ENCODE results near the gene SLC44A4.
A peak's percentile ranks its signal among the peaks of the same experiment; 100 is the strongest.
"Not testable (repeated sequence)": the region's sequence is repeated elsewhere in the genome, so short reads cannot be mapped to it uniquely, and the experiment has no call there.

The SLC44A4 gene

GRCh38 chr6:31851485-31851832, 27.3 kb downstream of the SLC44A4 start:
- peak overlapping the region; percentile 55 to 86 (median 70) for H3K27ac Mint-ChIP-seq
- H3K36me3 Mint-ChIP-seq (ENCODE audit: low read depth) = peaks cover 21% of the 10 kb centered on the region
- TF ChIP-seq, protein P1, sequence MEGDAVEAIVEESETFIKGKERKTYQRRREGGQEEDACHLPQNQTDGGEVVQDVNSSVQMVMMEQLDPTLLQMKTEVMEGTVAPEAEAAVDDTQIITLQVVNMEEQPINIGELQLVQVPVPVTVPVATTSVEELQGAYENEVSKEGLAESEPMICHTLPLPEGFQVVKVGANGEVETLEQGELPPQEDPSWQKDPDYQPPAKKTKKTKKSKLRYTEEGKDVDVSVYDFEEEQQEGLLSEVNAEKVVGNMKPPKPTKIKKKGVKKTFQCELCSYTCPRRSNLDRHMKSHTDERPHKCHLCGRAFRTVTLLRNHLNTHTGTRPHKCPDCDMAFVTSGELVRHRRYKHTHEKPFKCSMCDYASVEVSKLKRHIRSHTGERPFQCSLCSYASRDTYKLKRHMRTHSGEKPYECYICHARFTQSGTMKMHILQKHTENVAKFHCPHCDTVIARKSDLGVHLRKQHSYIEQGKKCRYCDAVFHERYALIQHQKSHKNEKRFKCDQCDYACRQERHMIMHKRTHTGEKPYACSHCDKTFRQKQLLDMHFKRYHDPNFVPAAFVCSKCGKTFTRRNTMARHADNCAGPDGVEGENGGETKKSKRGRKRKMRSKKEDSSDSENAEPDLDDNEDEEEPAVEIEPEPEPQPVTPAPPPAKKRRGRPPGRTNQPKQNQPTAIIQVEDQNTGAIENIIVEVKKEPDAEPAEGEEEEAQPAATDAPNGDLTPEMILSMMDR (IDR thresholded peaks at IDR 0.05; ENCODE audit: unreplicated experiment in 3 of 3) = no peak
- no peaks in the 10 kb centered on the region for H3K4me1 Mint-ChIP-seq
- no peaks in the 10 kb centered on the region for H3K27me3 Mint-ChIP-seq (ENCODE audit: low read depth)
- no peak overlapping the region for H3K4me3 Mint-ChIP-seq
- peaks cover 7% of the 10 kb centered on the region for H3K9me3 Mint-ChIP-seq

GRCh38 chr6:31850765-31851484, 27.9 kb downstream of the SLC44A4 start:
- Mint-ChIP-seq H3K36me3 (ENCODE audit: low read depth) (peaks cover 19% of the 10 kb centered on the region), H3K4me3 (no peak overlapping the region), H3K4me1 (no peaks in the 10 kb centered on the region), H3K9me3 (peaks cover 7% of the 10 kb centered on the region), H3K27ac (peak overlapping the region; percentile 55 to 86 (median 70)), H3K27me3 (ENCODE audit: low read depth) (no peaks in the 10 kb centered on the region)
- TF ChIP-seq, protein P1 (IDR thresholded peaks at IDR 0.05; ENCODE audit: unreplicated experiment in 3 of 3) = no peak

- H3K27ac Mint-ChIP-seq = no peak overlapping the region
- H3K9me3 Mint-ChIP-seq = peaks cover 2% of the 10 kb centered on the region
- H3K27me3 Mint-ChIP-seq (ENCODE audit: low read depth) = no peaks in the 10 kb centered on the region
- no peak overlapping the region for H3K4me3 Mint-ChIP-seq
- H3K4me1 Mint-ChIP-seq = no peaks in the 10 kb centered on the region
- TF ChIP-seq, protein P1 (IDR thresholded peaks at IDR 0.05; ENCODE audit: unreplicated experiment in 3 of 3) = no peak
- H3K36me3 Mint-ChIP-seq (ENCODE audit: low read depth) = peaks cover 5% of the 10 kb centered on the region
Measured at GRCh38 chr6:31847276-31847978, 31.4 kb downstream of the SLC44A4 start.

GRCh38 chr6:31844507-31844906, 34.3 kb downstream of the SLC44A4 start:
- H3K36me3 Mint-ChIP-seq (ENCODE audit: low read depth) = peaks cover 20% of the 10 kb centered on the region
- TF ChIP-seq, protein P1 (IDR thresholded peaks at IDR 0.05; ENCODE audit: unreplicated experiment in 3 of 3) = no peak
- H3K4me1 Mint-ChIP-seq = peaks cover 2% of the 10 kb centered on the region

DNA sequence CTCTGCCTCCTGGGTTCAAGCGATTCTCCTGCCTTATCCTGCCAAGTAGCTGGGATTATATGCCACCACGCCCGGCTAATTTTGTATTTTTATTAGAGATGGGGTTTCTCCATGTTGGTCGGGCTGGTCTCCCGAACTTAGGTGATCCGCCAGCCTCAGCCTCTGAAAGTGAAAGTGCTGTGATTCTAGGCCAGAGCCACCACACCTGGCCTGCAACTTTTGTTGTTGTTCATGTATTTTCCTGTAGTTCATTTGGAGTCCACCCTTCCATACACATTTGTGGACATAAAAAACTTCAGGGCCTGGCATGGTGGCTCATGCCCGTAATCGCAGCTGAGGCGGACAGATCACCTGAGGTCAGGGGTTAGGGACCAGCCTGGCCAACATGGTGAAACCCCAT, 36.7 kb downstream of the SLC44A4 start:
- no peak overlapping the region for H3K27ac Mint-ChIP-seq
- no peaks in the 10 kb centered on the region for H3K9me3 Mint-ChIP-seq
- TF ChIP-seq, protein P1 (IDR thresholded peaks at IDR 0.05; ENCODE audit: unreplicated experiment in 3 of 3) = no peak
- peaks cover 42% of the 10 kb centered on the region for H3K36me3 Mint-ChIP-seq (ENCODE audit: low read depth)
- H3K4me3 Mint-ChIP-seq = no peak overlapping the region
- H3K4me1 Mint-ChIP-seq = peaks cover 15% of the 10 kb centered on the region
- H3K27me3 Mint-ChIP-seq (ENCODE audit: low read depth) = no peaks in the 10 kb centered on the region

More at GRCh38 chr6:31844507-31844906, 34.3 kb downstream of the SLC44A4 start:
- Mint-ChIP-seq H3K9me3 (no peaks in the 10 kb centered on the region), H3K27ac (no peak overlapping the region), H3K4me3 (no peak overlapping the region), H3K27me3 (ENCODE audit: low read depth) (no peaks in the 10 kb centered on the region)

DNA sequence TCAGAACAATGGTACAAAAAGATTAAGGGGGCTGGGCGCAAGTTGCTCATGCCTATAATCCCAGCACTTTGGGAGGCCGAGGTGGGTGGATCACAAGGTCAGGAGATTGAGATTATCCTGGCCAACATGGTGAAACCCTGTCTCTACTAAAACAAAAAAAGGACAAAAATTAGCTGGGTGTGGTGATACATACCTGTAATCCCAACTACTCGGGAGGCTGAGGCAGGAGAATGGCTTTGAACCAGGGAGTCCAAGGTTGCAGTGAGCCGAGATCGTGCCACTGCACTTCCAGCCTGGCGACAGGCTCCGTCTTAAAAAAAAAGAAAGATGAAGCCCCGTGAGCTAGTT, 39.0 kb downstream of the SLC44A4 start:
- not testable (repeated sequence) for H3K27me3 Mint-ChIP-seq (ENCODE audit: low read depth); H3K4me3 Mint-ChIP-seq; H3K9me3 Mint-ChIP-seq
- Mint-ChIP-seq H3K27ac (peak overlapping the region in 2 of 3 experiments; percentile 14 to 37), H3K4me1 (peaks cover 31% of the 10 kb centered on the region), H3K36me3 (ENCODE audit: low read depth) (peaks cover 60% of the 10 kb centered on the region)
